HG03432 (cell line): ENCODE results near the gene KRTAP10-10.
"Not testable (repeated sequence)": the region's sequence is repeated elsewhere in the genome, so short reads cannot be mapped to it uniquely, and the experiment has no call there.

Source experiments
- ATAC-seq: cut with Tn5 transposase; IDR thresholded peaks from one replicate; pipeline ENCODE4 v1.9.1; 2021; ENCODE audit warnings: mild to moderate bottlenecking, moderate library complexity; ENCODE audit not compliant: unreplicated experiment

Gene KRTAP10-10

DNA sequence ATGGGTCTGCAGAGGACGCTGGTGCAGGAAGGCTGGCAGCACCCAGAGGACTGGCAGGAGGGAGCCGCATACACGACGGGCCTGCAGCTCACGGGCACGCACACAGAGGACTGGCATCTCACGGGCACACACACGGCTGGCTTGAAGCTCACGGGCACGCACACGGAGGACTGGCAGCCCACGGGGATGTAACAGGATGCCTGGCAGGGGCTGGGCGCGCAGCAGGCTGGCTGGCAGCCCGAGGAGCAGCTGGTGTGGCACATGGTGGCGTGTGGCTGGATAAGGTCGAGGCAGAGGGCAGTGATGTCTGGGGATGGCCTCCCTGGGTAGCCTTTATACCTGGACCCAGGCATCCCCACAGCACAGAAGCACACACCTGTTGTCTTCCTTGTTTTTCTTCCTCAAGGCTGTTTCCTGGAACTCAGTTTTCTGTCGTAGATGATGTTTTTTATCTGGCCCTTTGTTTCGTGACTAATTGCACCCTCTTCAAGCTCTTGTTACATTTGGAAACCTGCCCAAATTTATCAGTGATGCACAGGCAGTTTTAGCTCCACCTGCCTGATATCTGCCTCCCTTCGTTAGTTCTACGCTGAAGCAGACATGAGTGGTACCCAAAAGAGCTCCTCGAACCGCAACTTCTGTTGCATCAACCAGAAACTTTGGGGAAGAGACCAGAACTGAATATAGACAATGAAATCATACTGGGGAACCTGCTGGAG is 44.9 kb downstream of the KRTAP10-10 start, which contains the start of gene KRTAP12-1:
KRTAP12-1 (minus strand) TSS at position 303 of the 719 bp plus-strand sequence; CDS start at position 263, 40 bp downstream.
- ATAC-seq, result no peak

DNA sequence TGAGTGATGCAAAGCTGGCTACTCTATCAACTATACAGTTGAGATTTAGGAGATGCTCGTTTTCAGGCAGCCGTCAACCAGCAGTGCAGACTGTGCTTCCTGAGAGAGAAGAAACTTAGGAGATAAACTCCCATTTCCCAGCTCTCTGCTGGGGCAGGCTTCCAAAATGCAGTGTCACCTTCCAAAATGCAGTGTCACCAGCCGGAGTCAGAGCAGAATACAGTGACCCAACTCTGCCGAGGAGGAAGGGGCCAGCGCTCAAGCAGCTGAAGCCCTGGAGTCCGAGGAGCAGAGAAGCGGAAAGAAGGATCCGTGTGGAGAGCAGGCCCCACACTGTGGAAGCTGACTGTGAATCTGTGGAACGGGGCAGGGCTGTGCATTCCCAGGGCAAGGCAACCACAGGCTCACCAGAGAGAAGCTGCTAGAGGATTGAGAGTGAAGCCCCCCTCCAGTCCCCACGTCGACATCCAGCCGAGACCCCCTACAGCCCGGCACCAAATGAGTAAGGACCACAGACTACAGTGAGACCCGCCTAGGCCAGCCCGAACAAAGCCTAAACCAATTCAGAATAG is 45.5 kb downstream of the KRTAP10-10 start:
- ATAC-seq, result no peak

GRCh38 chr21:44684077-44684476 is 46.9 kb downstream of the KRTAP10-10 start:
- ATAC-seq, result no peak

DNA sequence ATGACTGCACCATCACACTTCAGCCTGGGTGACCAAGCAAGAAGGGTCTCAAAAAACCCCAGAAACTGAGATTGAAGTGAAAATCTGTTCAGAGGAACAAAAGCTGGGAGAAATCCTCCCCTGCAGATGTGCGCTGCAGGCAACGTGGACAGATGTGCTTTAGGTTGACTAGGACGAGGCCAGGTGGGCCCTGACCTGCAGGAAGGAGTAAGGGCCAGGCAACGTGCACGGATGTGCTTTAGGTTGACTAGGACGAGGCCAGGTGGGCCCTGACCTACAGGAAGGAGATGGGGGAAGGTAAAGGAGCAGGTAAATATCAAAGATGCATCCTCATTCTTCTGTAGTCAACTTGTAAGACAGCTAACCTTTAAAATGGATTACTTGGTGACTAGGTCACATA is 47.3 kb downstream of the KRTAP10-10 start:
- ATAC-seq, result no peak

DNA sequence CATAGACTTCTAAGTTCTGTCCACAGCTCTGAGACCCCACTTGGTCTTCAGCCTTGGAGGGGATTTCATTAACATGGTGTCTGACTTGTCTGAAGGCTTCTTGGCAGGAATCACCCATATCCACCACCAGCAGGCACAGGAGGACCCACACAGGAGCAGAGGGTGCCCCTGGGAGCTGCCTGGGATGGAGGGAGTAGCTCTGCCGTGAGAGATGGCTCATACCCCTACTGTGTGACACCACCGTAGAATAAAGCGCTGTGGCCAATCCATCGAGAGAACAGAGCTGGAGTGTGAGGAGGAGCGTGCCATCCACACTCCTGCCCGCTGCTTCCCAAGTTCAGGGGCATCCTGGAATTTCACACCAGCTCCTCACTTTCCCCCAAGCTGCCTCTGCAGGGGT is 47.9 kb downstream of the KRTAP10-10 start:
- ATAC-seq, result not testable (repeated sequence)

- no peak for ATAC-seq
Measured at GRCh38 chr21:44686000-44686781, 49.0 kb downstream of the KRTAP10-10 start.

GRCh38 chr21:44686843-44687561 is 49.8 kb downstream of the KRTAP10-10 start:
- ATAC-seq, result no peak

DNA sequence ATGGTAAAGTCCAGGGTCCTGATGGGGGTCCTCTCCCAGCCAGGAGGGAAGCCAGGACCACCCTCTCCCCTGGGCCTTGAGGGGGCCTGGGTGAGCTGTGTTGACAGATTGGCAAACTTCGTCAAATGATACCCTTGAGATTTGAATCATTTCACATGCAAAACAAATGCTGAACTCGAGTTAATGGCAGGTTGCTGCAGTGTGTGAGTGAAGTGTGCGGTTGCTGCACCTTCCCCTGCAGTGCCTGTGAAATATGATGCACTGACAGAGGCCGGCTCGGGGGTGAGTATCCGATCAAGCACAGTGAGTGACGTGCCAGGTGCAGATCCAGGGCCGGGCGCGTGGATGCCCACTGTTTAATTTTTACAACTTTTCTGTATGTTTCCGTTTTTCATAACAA is 50.5 kb downstream of the KRTAP10-10 start:
- ATAC-seq, result no peak
